Erythroblast (primary cell): Measurements from ENCODE around the gene NPTX1.

Experiments used
- GATA1 ChIP-seq: IDR thresholded peaks from 2 replicates; pipeline ENCODE4 v1.6.1; 2011; ENCODE audit warnings: low read depth, mild to moderate bottlenecking, control low read depth, low read length, moderate library complexity
- POLR2A ChIP-seq: IDR thresholded peaks from 2 replicates; pipeline ENCODE4 v1.6.1; 2011; ENCODE audit warnings: mild to moderate bottlenecking, low read length

DNA sequence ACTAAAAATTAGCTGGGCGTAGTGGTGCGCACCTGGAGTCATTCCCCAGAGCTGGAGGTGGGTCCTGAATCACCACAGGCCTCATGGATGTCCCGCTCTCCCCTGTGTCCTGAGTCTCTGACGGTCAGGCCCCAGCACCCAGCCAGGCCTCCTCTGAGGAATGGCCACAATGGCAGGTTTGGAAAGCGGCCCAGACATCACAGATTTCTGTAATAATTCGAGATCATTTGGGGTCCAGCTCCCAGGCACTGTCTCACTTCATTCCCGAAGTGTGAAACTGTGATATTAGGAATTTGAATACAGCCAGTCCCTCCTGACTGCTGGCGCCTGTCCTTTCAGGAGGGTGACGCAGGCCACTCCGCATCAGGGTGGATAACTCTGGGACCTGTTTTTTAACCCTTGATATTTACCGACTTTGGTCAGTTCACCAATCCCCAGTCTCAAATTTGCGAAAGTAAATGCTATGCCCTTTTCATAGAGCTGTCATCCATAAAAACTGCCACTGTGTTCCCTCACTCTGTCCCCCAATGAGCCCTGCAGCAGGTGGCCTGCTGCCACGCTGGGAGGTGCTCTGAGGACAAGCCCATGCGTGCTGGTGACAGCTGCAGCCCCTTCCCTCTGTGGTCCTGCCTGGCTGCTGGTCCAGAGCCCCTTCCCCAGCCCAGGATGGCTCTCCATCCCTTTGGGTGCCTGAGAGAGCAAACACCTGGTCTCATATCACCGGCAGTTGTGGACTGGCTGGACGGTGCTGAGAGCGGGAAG is 39.9 kb upstream of the NPTX1 start:
- TF ChIP-seq POLR2A (no peak), GATA1 (no peak)
